ENCODE measurements around the gene SIM1.

GRCh38 chr6:100453701-100454521 is 10.8 kb downstream of the SIM1 start:
- TF ChIP-seq POLR2A (IDR thresholded peaks at IDR 0.05; ENCODE audit: low read length) (no peak), GATA1 (IDR thresholded peaks at IDR 0.05; ENCODE audit: low read depth, low read length) (no peak)

All from erythroblast (primary cell).